Measurements from ENCODE around the gene PHKA2. TPM values are rescaled to one million over a fixed set of nuclear protein-coding genes. Genes with fewer than 3 reads are reported as not detected.

The PHKA2 gene
- total RNA-seq, 1 donor from 2014 or later, result 26.3 TPM

- intact Hi-C loops (cut with DNase I), result no loop called here
- DNase-seq (ENCODE audit: low spot score) (no peak), ATAC-seq (no peak)
Measured at GRCh38 chrX:18945483-18945882, 38.4 kb downstream of the PHKA2 start.

GRCh38 chrX:18944482-18944881 is 39.4 kb downstream of the PHKA2 start:
- ATAC-seq, result no peak
- DNase-seq (ENCODE audit: low spot score), result no peak
- intact Hi-C loops (cut with DNase I), result no loop called here

GRCh38 chrX:18941896-18942295 is 42.0 kb downstream of the PHKA2 start:
- DNase-seq (ENCODE audit: low spot score) (no peak), ATAC-seq (no peak)
- intact Hi-C loops (cut with DNase I), result no loop called here

- DNase-seq (ENCODE audit: low spot score), result no peak
- intact Hi-C loops (cut with DNase I), result no loop called here
- no peak for ATAC-seq
Measured at GRCh38 chrX:18938710-18939109, 45.2 kb downstream of the PHKA2 start.

GRCh38 chrX:18937173-18937572 is 46.7 kb downstream of the PHKA2 start:
- no peak for DNase-seq (ENCODE audit: low spot score)
- no peak for ATAC-seq
- intact Hi-C loops (cut with DNase I), result no loop called here

GRCh38 chrX:18935893-18936292 is 48.0 kb downstream of the PHKA2 start:
- DNase-seq (ENCODE audit: low spot score) (no peak), ATAC-seq (no peak)
- intact Hi-C loops (cut with DNase I), result no loop called here

GRCh38 chrX:18934708-18935107 is 49.2 kb downstream of the PHKA2 start:
- intact Hi-C loops (cut with DNase I), result no loop called here
- no peak for DNase-seq (ENCODE audit: low spot score)
- ATAC-seq, result no peak

- intact Hi-C loops (cut with DNase I), result no loop called here
- ATAC-seq, result no peak
- no peak for DNase-seq (ENCODE audit: low spot score)
Measured at GRCh38 chrX:18933617-18934016, 50.3 kb downstream of the PHKA2 start.

GRCh38 chrX:18931972-18932371 is 51.9 kb downstream of the PHKA2 start:
- intact Hi-C loops (cut with DNase I), result no loop called here
- no peak for DNase-seq (ENCODE audit: low spot score)
- ATAC-seq, result no peak

- intact Hi-C loops (cut with DNase I), result no loop called here
- DNase-seq (ENCODE audit: low spot score) (no peak), ATAC-seq (no peak)
Measured at GRCh38 chrX:18929775-18930174, 54.1 kb downstream of the PHKA2 start.

- DNase-seq (ENCODE audit: low spot score) (no peak), ATAC-seq (no peak)
Measured at GRCh38 chrX:18927558-18927957, 56.4 kb downstream of the PHKA2 start.

GRCh38 chrX:18924507-18925088 is 59.3 kb downstream of the PHKA2 start:
- DNase-seq (ENCODE audit: low spot score) (no peak), ATAC-seq (no peak)
- intact Hi-C loops (cut with DNase I), result no loop called here

More at GRCh38 chrX:18927558-18927957, 56.4 kb downstream of the PHKA2 start:
- intact Hi-C loops (cut with DNase I), result no loop called here

- intact Hi-C loops (cut with DNase I), result no loop called here
- no peak for ATAC-seq
- DNase-seq (ENCODE audit: low spot score), result no peak
Measured at GRCh38 chrX:18920566-18920965, 63.3 kb downstream of the PHKA2 start.

GRCh38 chrX:18920079-18920478 is 63.8 kb downstream of the PHKA2 start:
- intact Hi-C loops (cut with DNase I), result no loop called here
- ATAC-seq (no peak), DNase-seq (ENCODE audit: low spot score) (no peak)

- DNase-seq (ENCODE audit: low spot score) (no peak), ATAC-seq (no peak)
- intact Hi-C loops (cut with DNase I), result no loop called here
Measured at GRCh38 chrX:18917831-18918230, 66.1 kb downstream of the PHKA2 start.

- ATAC-seq (no peak), DNase-seq (ENCODE audit: low spot score) (no peak)
- intact Hi-C loops (cut with DNase I), result no loop called here
Measured at GRCh38 chrX:18906286-18906685, 77.6 kb downstream of the PHKA2 start.

- intact Hi-C loops (cut with DNase I), result no loop called here
Measured at GRCh38 chrX:18900401-18900976, 83.4 kb downstream of the PHKA2 start.

GRCh38 chrX:18899796-18900380 is 84.0 kb downstream of the PHKA2 start:
- ATAC-seq (no peak), DNase-seq (ENCODE audit: low spot score) (no peak)
- intact Hi-C loops (cut with DNase I), result no loop called here

More at GRCh38 chrX:18900401-18900976, 83.4 kb downstream of the PHKA2 start:
- DNase-seq (ENCODE audit: low spot score), result no peak
- no peak for ATAC-seq

GRCh38 chrX:18898492-18898891 is 85.4 kb downstream of the PHKA2 start:
- DNase-seq (ENCODE audit: low spot score), result no peak
- intact Hi-C loops (cut with DNase I), result no loop called here
- no peak for ATAC-seq

GRCh38 chrX:18898091-18898490 is 85.8 kb downstream of the PHKA2 start:
- DNase-seq (ENCODE audit: low spot score) (no peak), ATAC-seq (no peak)
- intact Hi-C loops (cut with DNase I), result no loop called here

GRCh38 chrX:18897611-18898010 is 86.3 kb downstream of the PHKA2 start:
- no peak for ATAC-seq
- intact Hi-C loops (cut with DNase I), result no loop called here
- no peak for DNase-seq (ENCODE audit: low spot score)

Measured in sciatic nerve (tissue), 2 donors.